Suprapubic skin (tissue), 4 donors: Measurements from ENCODE around the gene SCT. TPM values are rescaled to one million over a fixed set of nuclear protein-coding genes. Genes with fewer than 3 reads are reported as not detected.

ENCODE experiments used
- DNase-seq, 2 donors: peaks; one replicate each; pipeline ENCODE4 v3.0.0-alpha.2; 2019; ENCODE audit warnings: low spot score in 2 of 2
- H3K27ac ChIP-seq: fragments of 200-600 bp; sonication (generic); one replicate; pipeline ENCODE4 v1.5.1; 2019
- H3K27me3 ChIP-seq: fragments of 200-600 bp; sonication (generic); one replicate; pipeline ENCODE4 v1.5.1; 2019
- H3K36me3 ChIP-seq: fragments of 200-600 bp; sonication (generic); one replicate; pipeline ENCODE4 v1.5.1; 2019
- H3K4me1 ChIP-seq: fragments of 200-600 bp; sonication (generic); one replicate; pipeline ENCODE4 v1.5.1; 2019
- H3K4me3 ChIP-seq: fragments of 200-600 bp; sonication (generic); one replicate; pipeline ENCODE4 v1.5.1; 2019; ENCODE audit warnings: mild to moderate bottlenecking
- H3K9me3 ChIP-seq: fragments of 200-600 bp; sonication (generic); one replicate; pipeline ENCODE4 v1.5.1; 2019
- EP300 ChIP-seq: sonication (generic); formaldehyde crosslinking; IDR thresholded peaks from one replicate; pipeline ENCODE4 v1.6.1; 2017; ENCODE audit warnings: antibody characterized with exemption
- POLR2A ChIP-seq, 2 donors: fragments of 450-650 bp; IDR thresholded peaks; one replicate each; pipeline ENCODE4 v1.6.1; 2017; ENCODE audit warnings: antibody characterized with exemption in 2 of 2, mild to moderate bottlenecking in 2 of 2, moderate library complexity in 2 of 2
- POLR2AphosphoS5 ChIP-seq, 3 donors: sonication (generic); formaldehyde crosslinking; IDR thresholded peaks; one replicate each; pipeline ENCODE4 v1.6.1; 2017; ENCODE audit warnings: antibody characterized with exemption in 3 of 3
- WGBS: methylation state at CpG from one replicate; pipeline ENCODE4 v1.1.5; 2018; 5-methylcytosine and 5-hydroxymethylcytosine counted together
- total RNA-seq, 4 donors: library from RNA; depleted of rRNA; stranded (reverse); fragments of >200 nt; gene quantifications; one replicate each; pipeline ENCODE4 v1.1.0, GENCODE V29; 2016
- TF ChIP-seq, protein P1 (sequence below), 2 donors: fragments of 200-600 bp in 1 of 2; fragments of 450-650 bp in 1 of 2; sonication (generic) in 1 of 2; IDR thresholded peaks; one replicate each; pipeline ENCODE4 v1.5.1; 2016 to 2019; ENCODE audit warnings: antibody characterized with exemption in 2 of 2, mild to moderate bottlenecking in 1 of 2, moderate library complexity in 1 of 2

Gene SCT
- total RNA-seq, 4 donors from 2014 or later, result not detected

- Histone ChIP-seq H3K27me3 (no peaks in the 10 kb centered on the region), H3K36me3 (peaks cover 29% of the 10 kb centered on the region), H3K9me3 (no peaks in the 10 kb centered on the region), H3K27ac (no peak overlapping the region), H3K4me3 (no peak overlapping the region), H3K4me1 (no peaks in the 10 kb centered on the region)
- no peak for DNase-seq
- WGBS, result 87% methylated on average over 14 of the region's 14 CpGs
- TF ChIP-seq POLR2AphosphoS5 (IDR thresholded peaks at IDR 0.05), result no peak
- TF ChIP-seq EP300, result no peak
- no peak for TF ChIP-seq POLR2A (IDR thresholded peaks at IDR 0.05)
Measured at GRCh38 chr11:646214-646613, 19.2 kb upstream of the SCT start.

DNA sequence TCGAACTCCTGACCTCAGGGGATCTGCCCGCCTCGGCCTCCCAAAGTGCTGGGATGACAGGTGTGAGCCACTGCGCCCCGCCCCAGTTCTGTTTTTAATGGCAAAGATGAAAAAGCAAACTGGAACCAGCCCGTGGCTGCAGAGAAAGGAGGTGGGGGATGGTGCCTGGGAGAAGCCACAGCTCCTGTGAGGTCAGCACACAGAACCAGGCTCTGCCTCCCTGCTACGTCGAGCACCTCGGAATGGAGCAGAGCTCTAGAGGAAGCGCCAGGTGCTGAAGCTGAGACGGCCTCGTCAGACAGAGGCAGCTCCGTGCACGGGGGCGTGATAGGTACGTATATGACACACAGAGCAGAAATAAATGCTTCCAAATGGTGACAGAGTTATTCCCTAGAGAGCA, 18.6 kb upstream of the SCT start:
- TF ChIP-seq POLR2AphosphoS5 (IDR thresholded peaks at IDR 0.05) (no peak), POLR2A (IDR thresholded peaks at IDR 0.05) (no peak), EP300 (no peak)
- TF ChIP-seq, protein P1, sequence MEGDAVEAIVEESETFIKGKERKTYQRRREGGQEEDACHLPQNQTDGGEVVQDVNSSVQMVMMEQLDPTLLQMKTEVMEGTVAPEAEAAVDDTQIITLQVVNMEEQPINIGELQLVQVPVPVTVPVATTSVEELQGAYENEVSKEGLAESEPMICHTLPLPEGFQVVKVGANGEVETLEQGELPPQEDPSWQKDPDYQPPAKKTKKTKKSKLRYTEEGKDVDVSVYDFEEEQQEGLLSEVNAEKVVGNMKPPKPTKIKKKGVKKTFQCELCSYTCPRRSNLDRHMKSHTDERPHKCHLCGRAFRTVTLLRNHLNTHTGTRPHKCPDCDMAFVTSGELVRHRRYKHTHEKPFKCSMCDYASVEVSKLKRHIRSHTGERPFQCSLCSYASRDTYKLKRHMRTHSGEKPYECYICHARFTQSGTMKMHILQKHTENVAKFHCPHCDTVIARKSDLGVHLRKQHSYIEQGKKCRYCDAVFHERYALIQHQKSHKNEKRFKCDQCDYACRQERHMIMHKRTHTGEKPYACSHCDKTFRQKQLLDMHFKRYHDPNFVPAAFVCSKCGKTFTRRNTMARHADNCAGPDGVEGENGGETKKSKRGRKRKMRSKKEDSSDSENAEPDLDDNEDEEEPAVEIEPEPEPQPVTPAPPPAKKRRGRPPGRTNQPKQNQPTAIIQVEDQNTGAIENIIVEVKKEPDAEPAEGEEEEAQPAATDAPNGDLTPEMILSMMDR (IDR thresholded peaks at IDR 0.05), result no peak
- Histone ChIP-seq H3K4me3 (no peak overlapping the region), H3K9me3 (no peaks in the 10 kb centered on the region), H3K27me3 (no peaks in the 10 kb centered on the region), H3K36me3 (peaks cover 23% of the 10 kb centered on the region), H3K4me1 (no peaks in the 10 kb centered on the region), H3K27ac (no peak overlapping the region)
- WGBS, result 88% methylated on average over 16 of the region's 16 CpGs
- DNase-seq, result no peak

GRCh38 chr11:643849-644738, 17.1 kb upstream of the SCT start:
- Histone ChIP-seq H3K36me3 (peaks cover 21% of the 10 kb centered on the region), H3K27ac (no peak overlapping the region), H3K4me1 (peaks cover 11% of the 10 kb centered on the region), H3K9me3 (no peaks in the 10 kb centered on the region), H3K27me3 (peaks cover 14% of the 10 kb centered on the region), H3K4me3 (no peak overlapping the region)
- 95% methylated on average over 24 of the region's 50 CpGs for WGBS
- no peak for DNase-seq
- TF ChIP-seq POLR2AphosphoS5 (IDR thresholded peaks at IDR 0.05), result no peak
- no peak for TF ChIP-seq POLR2A (IDR thresholded peaks at IDR 0.05)
- no peak for TF ChIP-seq EP300
- TF ChIP-seq, protein P1 (IDR thresholded peaks at IDR 0.05), result no peak

DNA sequence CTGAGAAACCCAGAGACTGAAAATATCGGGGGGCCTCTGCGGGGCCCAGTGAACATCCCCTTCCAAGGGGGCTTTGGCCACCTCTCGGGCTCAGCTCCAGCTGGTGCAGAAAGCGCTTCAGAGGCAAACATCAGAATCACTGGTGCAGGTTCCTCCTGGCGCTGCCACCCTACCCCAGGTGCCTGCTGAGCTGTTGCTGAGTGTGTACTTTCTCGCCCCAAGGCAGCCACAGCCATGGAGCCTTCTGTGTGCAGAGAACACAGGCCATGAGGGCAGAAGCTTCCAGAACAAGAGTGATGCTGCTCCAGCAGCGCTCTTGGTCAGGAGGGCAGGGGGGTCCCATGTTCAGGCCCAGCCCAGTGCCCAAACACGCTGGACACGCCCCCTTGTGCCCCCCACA, 16.4 kb upstream of the SCT start:
- DNase-seq, result no peak
- Histone ChIP-seq H3K4me3 (no peak overlapping the region), H3K27me3 (peaks cover 21% of the 10 kb centered on the region), H3K9me3 (no peaks in the 10 kb centered on the region), H3K36me3 (peaks cover 21% of the 10 kb centered on the region), H3K27ac (no peak overlapping the region), H3K4me1 (peaks cover 12% of the 10 kb centered on the region)
- no peak for TF ChIP-seq EP300
- TF ChIP-seq POLR2AphosphoS5 (IDR thresholded peaks at IDR 0.05), result no peak
- TF ChIP-seq, protein P1 (IDR thresholded peaks at IDR 0.05), result no peak
- WGBS, result 96% methylated on average over 5 of the region's 9 CpGs

- Histone ChIP-seq H3K36me3 (peaks cover 18% of the 10 kb centered on the region), H3K4me1 (peaks cover 22% of the 10 kb centered on the region), H3K9me3 (no peaks in the 10 kb centered on the region), H3K4me3 (no peak overlapping the region), H3K27me3 (peaks cover 36% of the 10 kb centered on the region), H3K27ac (no peak overlapping the region)
- DNase-seq, result no peak
- TF ChIP-seq, protein P1 (IDR thresholded peaks at IDR 0.05), result no peak
- no peak for TF ChIP-seq POLR2A (IDR thresholded peaks at IDR 0.05)
- TF ChIP-seq EP300, result no peak
- TF ChIP-seq POLR2AphosphoS5 (IDR thresholded peaks at IDR 0.05), result no peak
- WGBS, result 95% methylated on average over 12 of the region's 19 CpGs
Measured at GRCh38 chr11:641806-642370, 14.9 kb upstream of the SCT start.
